Endothelial cell of umbilical vein (primary cell): ENCODE data around the gene CACNB4. TPM values are rescaled to one million over a fixed set of nuclear protein-coding genes. Genes with fewer than 3 reads are reported as not detected.
"Not testable (repeated sequence)": the region's sequence is repeated elsewhere in the genome, so short reads cannot be mapped to it uniquely, and the experiment has no call there.

Experiments used
- BruUV-seq: library from RNA; stranded (reverse); fragments of 400-500 nt; replicated peaks from 2 replicates; lab custom pipeline; 2021; lab: Mats Ljungman, UMichigan
- CTCF ChIA-PET: fragments of 300-600, 350-600 bp; sonication (Branson Sonifier 250); formaldehyde crosslinking; loops from one replicate; lab custom pipeline; 2021; ENCODE audit warnings: antibody characterized with exemption, inconsistent platforms; lab: Charles Lee
- POLR2A ChIA-PET: fragments of 300-600, 350-600 bp; sonication (Branson Sonifier 250); formaldehyde crosslinking; loops from one replicate; lab custom pipeline; 2021; ENCODE audit warnings: antibody characterized with exemption, inconsistent platforms; lab: Charles Lee
- DNase-seq: peaks from one replicate; pipeline ENCODE4 v3.0.0-alpha.2; 2011; ENCODE audit warnings: low read depth, low spot score
- FAIRE-seq: peaks from 2 replicates; lab custom pipeline; 2011; peaks lifted over from hg19 to GRCh38; lab: Jason Lieb, UNC
- H2AFZ ChIP-seq: 2 replicates; pipeline ENCODE4 v1.6.0; 2012; ENCODE audit warnings: low read depth, low read length, control low read depth, inconsistent platforms
- H3K27ac ChIP-seq: 2 replicates; pipeline ENCODE4 v1.5.1; 2011; ENCODE audit warnings: low read depth, mild to moderate bottlenecking, control low read depth, low read length, moderate library complexity; ENCODE audit not compliant: insufficient read depth
- H3K27me3 ChIP-seq, 2 experiments: 2 replicates each; pipeline versions ENCODE4 v1.6.0 to v1.6.1; 2011; ENCODE audit warnings: low read length in 2 of 2, mixed read lengths in 1 of 2; ENCODE audit not compliant: control insufficient read depth in 2 of 2, insufficient read depth in 2 of 2
- H3K36me3 ChIP-seq, 2 experiments: 2 replicates in 1 of 2; 3 replicates in 1 of 2; pipeline ENCODE4 v1.5.1; 2011; ENCODE audit warnings: low read length in 2 of 2, mild to moderate bottlenecking in 1 of 2, moderate library complexity in 1 of 2; ENCODE audit not compliant: control insufficient read depth in 2 of 2, insufficient read depth in 2 of 2; ENCODE audit errors: extremely low read depth in 1 of 2
- H3K4me1 ChIP-seq: 3 replicates; pipeline ENCODE4 v1.5.1; 2011; ENCODE audit warnings: mild to moderate bottlenecking, low read length; ENCODE audit not compliant: control insufficient read depth, insufficient read depth; ENCODE audit errors: extremely low read depth
- H3K4me2 ChIP-seq: 2 replicates; pipeline ENCODE4 v1.6.1; 2011; ENCODE audit warnings: low read length, control low read depth, mixed read lengths; ENCODE audit not compliant: insufficient read depth
- H3K4me3 ChIP-seq, 3 experiments: fragments of 200-600 bp in 1 of 3; sonication (generic), shearing (Covaris generic) in 1 of 3; replicated peaks in 1 of 3; 2 replicates each; pipeline ENCODE4 v1.5.1; 2011 to 2016; ENCODE audit warnings: control low read depth in 3 of 3, low read length in 3 of 3, mild to moderate bottlenecking in 2 of 3, inconsistent platforms in 1 of 3, low read depth in 1 of 3, moderate library complexity in 1 of 3; ENCODE audit not compliant: insufficient read depth in 1 of 3
- H3K79me2 ChIP-seq: 2 replicates; pipeline ENCODE4 v1.6.0; 2012; ENCODE audit warnings: low read length, inconsistent platforms; ENCODE audit not compliant: control insufficient read depth, insufficient read depth
- H3K9ac ChIP-seq: replicated peaks from 2 replicates; pipeline ENCODE3; 2011; ENCODE audit warnings: low read length, control low read depth; ENCODE audit not compliant: insufficient read depth; ENCODE audit errors: extremely low read depth
- H3K9me1 ChIP-seq: replicated peaks from 3 replicates; pipeline ENCODE4 v1.6.0; 2011; ENCODE audit warnings: mild to moderate bottlenecking, low read length; ENCODE audit not compliant: control insufficient read depth, insufficient read depth; ENCODE audit errors: extremely low read depth
- H3K9me3 ChIP-seq: replicated peaks from 2 replicates; pipeline ENCODE4 v1.5.1; 2012; ENCODE audit warnings: low read length, inconsistent platforms; ENCODE audit not compliant: control insufficient read depth, insufficient read depth
- H4K20me1 ChIP-seq: replicated peaks from 2 replicates; pipeline ENCODE3; 2011; ENCODE audit warnings: mild to moderate bottlenecking, low read length; ENCODE audit not compliant: control insufficient read depth, insufficient read depth; ENCODE audit errors: extremely low read depth
- FOS ChIP-seq: IDR thresholded peaks from 2 replicates; pipeline ENCODE4 v1.6.1; 2011; ENCODE audit warnings: mild to moderate bottlenecking, low read length, moderate library complexity, borderline replicate concordance; ENCODE audit not compliant: insufficient read depth
- POLR2A ChIP-seq: IDR thresholded peaks from 2 replicates; pipeline ENCODE4 v1.6.1; 2012; ENCODE audit warnings: low read depth, mild to moderate bottlenecking, control low read depth, low read length
- dilution Hi-C: fragments of 300-500 bp; cut with MboI; formaldehyde crosslinking; loops from one replicate; pipeline ENCODE4 v1.15.0; 2019; ENCODE audit warnings: low sequenced_read_pairs; ENCODE audit not compliant: extremely low pct_ligation_motif_present
- intact Hi-C: fragments of 100-400 bp; cut with micrococcal nuclease; formaldehyde crosslinking; loops from one replicate; pipeline ENCODE4 v1.10.0; 2022
- polyA plus RNA-seq, 4 experiments: library from polyadenylated mRNA; depleted of rRNA in 3 of 4; stranded (reverse) in 3 of 4; unstranded in 1 of 4; fragments of >200 nt; gene quantifications; 2 replicates each; pipeline versions ENCODE4 v1.2.1 to v1.2.3, GENCODE V29; 2011 to 2012; ENCODE audit warnings: missing spikeins in 1 of 4
- total RNA-seq: library from RNA; stranded (reverse); gene quantifications from 2 replicates; pipeline ENCODE4 v1.2.3, GENCODE V29; 2021
- TF ChIP-seq, protein P1 (sequence below): IDR thresholded peaks from 2 replicates; pipeline ENCODE4 v1.6.1; 2011; ENCODE audit not compliant: insufficient read depth, insufficient read length
- TF ChIP-seq, protein P2 (sequence below), 2 donors: IDR thresholded peaks; 1 replicate in 1 of 2; 2 replicates in 1 of 2; pipeline ENCODE4 v1.5.1; 2011; ENCODE audit warnings: low read length in 2 of 2, mild to moderate bottlenecking in 2 of 2, moderate library complexity in 2 of 2, control low read depth in 1 of 2, inconsistent platforms in 1 of 2, low read depth in 1 of 2; ENCODE audit not compliant: insufficient read depth in 1 of 2; ENCODE audit errors: extremely low read depth in 1 of 2

The CACNB4 gene
- total and polyA plus RNA-seq, 2 donors (not counting 3 experiments of a cell fraction or from before 2014, with no cell fraction given), result 0.23 to 0.58 TPM

DNA sequence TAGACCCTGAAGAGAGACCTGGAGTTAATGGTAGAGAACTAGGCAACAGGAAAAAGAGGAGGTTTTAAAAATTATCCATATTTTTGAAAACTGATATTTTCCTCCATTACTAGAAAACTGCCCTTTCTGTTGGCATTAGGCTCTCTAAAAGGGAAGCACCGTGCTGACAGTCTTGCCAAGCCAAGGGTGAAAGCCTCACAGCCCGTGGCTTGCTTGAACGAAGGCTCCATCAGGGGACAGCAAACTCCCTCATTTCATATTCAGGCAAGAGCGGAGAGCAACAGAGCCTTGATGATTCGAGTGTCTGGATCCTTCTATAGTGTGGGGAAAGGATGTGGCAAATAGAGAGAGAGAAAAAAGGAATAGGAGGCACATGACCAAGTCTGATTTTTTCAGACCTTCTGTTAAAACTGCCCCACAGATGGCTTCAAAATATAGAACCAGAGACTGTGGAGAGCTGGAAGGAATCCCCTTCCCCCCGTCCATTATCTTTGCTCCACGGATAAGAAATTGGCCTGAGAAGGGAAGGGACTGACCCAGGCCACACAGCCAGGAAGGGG is 67.0 kb downstream of the CACNB4 start:
- peaks cover 4 to 7% of the 10 kb centered on the region in 2 experiments for H3K27me3 ChIP-seq
- H3K4me2 ChIP-seq, result no peak overlapping the region
- ChIA-PET POLR2A (no interaction called here), CTCF (no interaction called here)
- no peak for FAIRE-seq
- no peaks in the 10 kb centered on the region for H3K36me3 ChIP-seq
- no peak for DNase-seq
- BruUV-seq, result no TSS peak
- no peaks in the 10 kb centered on the region for H4K20me1 ChIP-seq
- intact Hi-C loops (no loop called here), dilution Hi-C loops (no loop called here)
- H3K9me1 ChIP-seq, result no peaks in the 10 kb centered on the region
- no peaks in the 10 kb centered on the region for H3K79me2 ChIP-seq
- no peak overlapping the region for H3K9ac ChIP-seq
- no peaks in the 10 kb centered on the region for H3K4me1 ChIP-seq
- no peaks in the 10 kb centered on the region for H3K9me3 ChIP-seq
- TF ChIP-seq POLR2A (no peak), FOS (no peak)
- TF ChIP-seq, protein P1, sequence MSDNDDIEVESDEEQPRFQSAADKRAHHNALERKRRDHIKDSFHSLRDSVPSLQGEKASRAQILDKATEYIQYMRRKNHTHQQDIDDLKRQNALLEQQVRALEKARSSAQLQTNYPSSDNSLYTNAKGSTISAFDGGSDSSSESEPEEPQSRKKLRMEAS, result no peak
- TF ChIP-seq, protein P2, sequence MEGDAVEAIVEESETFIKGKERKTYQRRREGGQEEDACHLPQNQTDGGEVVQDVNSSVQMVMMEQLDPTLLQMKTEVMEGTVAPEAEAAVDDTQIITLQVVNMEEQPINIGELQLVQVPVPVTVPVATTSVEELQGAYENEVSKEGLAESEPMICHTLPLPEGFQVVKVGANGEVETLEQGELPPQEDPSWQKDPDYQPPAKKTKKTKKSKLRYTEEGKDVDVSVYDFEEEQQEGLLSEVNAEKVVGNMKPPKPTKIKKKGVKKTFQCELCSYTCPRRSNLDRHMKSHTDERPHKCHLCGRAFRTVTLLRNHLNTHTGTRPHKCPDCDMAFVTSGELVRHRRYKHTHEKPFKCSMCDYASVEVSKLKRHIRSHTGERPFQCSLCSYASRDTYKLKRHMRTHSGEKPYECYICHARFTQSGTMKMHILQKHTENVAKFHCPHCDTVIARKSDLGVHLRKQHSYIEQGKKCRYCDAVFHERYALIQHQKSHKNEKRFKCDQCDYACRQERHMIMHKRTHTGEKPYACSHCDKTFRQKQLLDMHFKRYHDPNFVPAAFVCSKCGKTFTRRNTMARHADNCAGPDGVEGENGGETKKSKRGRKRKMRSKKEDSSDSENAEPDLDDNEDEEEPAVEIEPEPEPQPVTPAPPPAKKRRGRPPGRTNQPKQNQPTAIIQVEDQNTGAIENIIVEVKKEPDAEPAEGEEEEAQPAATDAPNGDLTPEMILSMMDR (IDR thresholded peaks at IDR 0.05; ENCODE audit: extremely low read depth in 1 of 2, insufficient read depth in 1 of 2, low read depth in 1 of 2, low read length in 2 of 2), result no peak
- H3K4me3 ChIP-seq, result no peak overlapping the region
- no peak overlapping the region for H2AFZ ChIP-seq
- no peak overlapping the region for H3K27ac ChIP-seq

GRCh38 chr2:152030596-152031328 is 68.1 kb downstream of the CACNB4 start:
- H3K4me3 ChIP-seq, H3K9me3 ChIP-seq, H3K36me3 ChIP-seq, BruUV-seq, CTCF ChIA-PET, POLR2A ChIA-PET, intact Hi-C loops, H3K4me2 ChIP-seq, H4K20me1 ChIP-seq, H3K79me2 ChIP-seq, H3K27me3 ChIP-seq, H3K9me1 ChIP-seq, DNase-seq, H3K9ac ChIP-seq, H3K4me1 ChIP-seq, FAIRE-seq, H2AFZ ChIP-seq, dilution Hi-C loops, H3K27ac ChIP-seq: not testable (repeated sequence)
